HG03378 (cell line): Measurements from ENCODE around the gene RNF113B.

Source experiments
- ATAC-seq: cut with Tn5 transposase; IDR thresholded peaks from one replicate; pipeline ENCODE4 v1.9.1; 2021; ENCODE audit warnings: mild to moderate bottlenecking, moderate library complexity; ENCODE audit not compliant: unreplicated experiment

RNF113B gene

DNA sequence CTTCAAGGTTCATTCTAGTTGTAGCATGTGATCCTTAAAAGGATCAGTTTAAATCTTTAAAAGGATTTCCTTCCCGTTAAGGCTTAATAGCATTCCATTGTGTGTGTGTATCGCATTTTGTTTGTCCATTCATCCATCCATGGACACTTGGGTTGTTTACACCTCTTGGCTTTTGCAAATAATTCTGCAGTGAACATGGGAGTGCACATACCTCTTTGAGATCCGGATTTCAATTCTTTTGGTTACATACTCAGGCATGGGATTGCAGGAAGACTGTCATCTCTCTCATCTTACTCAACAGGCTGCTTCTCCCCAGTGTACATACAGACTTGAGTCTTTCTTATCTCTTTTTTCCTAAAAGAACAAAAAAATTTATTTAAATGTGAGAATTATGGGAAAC lies 1.2 kb downstream of the RNF113B start:
- no peak for ATAC-seq

DNA sequence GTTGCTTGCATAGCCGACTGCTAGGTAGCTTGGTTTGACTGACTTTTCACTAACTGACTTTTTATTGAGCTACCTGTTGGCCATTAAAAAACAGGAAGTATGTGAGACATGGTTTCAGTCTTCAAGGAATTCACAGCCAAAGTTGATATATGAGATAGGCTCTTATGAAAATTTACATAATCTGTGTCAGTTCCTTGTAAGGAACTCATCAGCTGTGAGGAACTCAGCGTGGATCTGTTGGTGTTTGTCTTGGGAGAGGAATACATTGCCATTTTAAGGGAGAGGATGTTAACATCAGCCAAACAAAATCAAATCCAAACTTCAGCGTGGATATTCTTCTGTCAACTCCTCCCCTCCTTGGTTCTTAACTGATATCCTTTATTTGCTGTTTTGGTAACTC lies 2.0 kb downstream of the RNF113B start:
- ATAC-seq, result no peak

DNA sequence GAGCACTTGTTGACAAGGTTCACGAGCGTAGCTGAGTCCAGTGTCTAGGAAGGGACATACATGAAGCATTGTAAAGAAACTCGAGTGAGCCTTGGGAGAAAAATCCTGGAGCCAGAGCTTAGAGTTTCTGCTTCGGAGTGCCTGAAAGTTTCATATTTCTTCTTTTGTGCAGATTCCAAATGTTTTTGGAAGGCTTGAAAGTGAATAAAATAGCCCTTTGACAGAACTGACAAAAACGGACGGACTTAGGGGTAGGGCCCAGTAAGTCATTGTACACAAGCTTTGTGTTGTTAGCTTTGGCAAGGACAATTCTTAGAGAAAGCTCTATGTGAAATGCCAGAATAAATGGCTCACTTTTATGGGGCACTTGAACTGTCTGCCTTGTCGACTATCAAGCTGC lies 2.8 kb downstream of the RNF113B start:
- no peak for ATAC-seq

DNA sequence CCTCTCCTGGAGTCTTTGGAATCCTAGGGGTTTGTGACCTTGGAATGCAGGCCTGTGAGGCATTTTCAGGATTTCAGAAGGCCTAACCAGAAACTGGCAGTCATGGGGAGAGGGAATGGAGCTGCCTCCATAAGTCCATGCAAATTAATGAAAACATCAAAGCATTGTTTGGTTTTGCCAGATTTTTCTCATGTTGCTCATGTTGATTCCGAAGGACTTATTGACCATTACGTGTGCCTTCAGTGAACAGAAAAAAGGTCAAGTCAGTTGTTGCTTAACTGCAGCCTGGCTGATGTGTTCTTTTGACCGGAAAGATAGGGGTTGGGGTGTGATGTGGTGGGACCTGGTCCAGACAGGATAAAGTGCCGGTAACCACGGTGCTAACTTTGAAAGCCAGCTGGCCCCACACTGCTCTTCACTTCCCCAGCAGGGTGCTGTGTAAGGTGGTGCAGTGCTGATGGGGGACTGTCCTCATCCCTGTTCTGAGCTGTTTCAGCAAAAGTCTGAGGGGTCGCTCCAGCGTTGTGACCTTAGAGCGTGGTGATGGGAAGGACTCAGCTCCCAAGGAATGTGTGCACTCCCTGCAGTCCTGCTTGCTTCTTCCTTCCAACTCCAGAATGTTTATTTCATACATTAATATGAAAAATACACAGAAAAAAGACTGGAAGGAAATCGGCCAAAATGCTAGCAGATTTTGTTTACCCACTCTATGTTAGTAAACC lies 3.5 kb downstream of the RNF113B start:
- ATAC-seq, result no peak

DNA sequence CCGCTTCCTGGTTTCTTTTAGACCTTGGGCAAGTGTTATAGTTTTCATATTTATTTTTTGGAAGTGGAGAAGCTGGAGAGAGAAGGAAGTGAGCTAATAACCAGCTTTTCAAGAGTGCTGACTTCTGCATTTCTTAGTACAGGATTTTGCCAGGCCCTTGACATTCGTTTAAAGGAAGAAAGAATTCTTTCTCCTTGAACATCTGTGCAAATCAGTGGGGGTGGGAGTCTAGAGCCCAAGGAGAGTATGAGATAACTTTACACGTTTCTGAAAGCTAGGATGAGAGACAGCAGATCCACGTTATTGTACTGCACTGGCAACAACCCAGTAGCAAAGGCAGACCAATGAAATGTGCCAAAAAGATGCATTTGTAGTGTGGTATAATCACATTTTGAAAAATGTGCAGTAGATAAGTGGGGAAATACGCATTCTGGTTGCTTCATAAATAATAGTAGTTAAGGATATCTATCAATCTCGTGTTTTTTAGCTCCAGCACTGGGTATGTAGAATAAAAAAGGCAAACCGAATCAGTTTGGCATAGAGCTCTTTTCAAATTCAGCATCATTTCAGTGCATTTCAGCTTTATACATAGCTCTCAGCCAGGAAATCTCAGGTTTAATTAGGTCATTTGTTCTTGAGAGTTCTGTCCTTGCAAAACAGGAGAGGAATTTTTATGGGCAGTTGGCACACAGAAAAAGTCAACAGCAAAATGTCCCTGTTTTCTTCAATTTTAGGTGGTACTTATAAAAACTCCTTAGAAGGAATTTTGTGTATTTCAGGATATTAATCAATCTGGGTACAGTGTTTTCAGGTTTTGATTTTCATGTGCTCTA lies 4.3 kb downstream of the RNF113B start:
- ATAC-seq, result no peak

DNA sequence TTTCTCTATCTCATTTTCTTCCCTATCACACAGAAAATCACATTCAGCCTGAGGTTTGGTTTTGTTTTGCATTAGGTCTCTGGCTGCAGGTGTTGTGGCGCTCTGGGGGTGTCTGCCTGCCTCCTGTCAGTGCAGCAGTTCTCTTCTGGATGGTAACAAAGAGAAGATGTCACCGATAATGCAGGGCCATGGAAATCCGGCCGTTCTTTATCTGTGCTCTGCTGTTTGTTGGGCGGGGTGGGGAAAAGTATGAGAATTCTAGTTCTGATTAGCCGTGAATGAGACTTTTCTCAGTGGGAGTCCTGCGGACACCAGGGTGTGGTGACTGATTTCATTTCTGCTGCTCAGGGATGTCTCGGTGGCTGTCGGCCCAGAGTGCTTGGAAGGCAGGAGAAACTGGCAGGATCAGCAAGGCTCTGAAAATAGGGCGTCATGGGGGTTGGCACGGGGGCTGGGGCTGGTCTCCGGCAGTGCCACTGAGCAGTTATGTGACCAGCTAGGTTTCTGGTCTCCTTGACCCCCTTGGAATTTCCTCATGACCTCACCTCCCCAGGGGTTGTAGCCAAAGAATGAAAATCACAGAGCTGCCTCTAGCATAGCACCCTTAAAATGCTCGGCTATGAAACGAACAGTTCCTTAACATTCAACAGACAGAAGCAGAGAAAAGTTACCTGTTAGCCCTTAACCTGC lies 5.0 kb downstream of the RNF113B start:
- no peak for ATAC-seq

DNA sequence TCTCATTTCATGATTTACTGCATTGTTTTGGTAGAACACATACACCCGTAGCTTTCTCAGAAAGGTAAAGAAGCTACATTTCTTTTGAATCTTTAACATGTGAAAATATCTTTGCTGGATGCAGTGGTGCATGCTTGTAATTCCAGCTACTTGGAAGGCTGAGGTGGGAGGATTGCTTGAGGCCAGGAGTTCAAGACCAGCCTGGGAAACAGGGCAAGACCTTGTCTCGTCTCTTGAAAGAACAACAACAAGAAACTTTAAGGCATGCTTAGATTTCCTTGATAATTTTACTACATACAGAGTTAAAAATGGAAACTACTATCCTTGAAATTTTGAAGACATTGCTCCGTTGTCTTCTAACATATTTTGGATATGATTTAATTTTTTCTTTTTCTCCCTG lies 7.7 kb downstream of the RNF113B start:
- no peak for ATAC-seq

DNA sequence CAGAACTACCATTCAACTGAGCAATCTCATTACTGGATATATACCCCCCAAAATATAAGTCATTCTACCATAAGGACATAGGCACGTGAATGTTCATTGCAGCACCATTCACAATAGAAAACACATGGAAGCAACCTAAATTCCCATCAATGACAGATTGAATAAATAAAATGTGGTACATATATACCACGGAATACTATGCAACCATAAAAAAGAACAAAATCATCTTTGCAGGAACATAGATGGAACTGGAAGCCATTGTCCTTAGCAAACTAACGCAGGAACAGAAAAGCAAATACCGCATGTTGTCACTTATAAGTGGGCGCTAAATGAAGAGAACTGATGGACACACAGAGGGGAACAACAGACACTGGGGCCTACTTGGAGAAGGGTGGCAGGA lies 14.1 kb downstream of the RNF113B start:
- ATAC-seq, result no peak

DNA sequence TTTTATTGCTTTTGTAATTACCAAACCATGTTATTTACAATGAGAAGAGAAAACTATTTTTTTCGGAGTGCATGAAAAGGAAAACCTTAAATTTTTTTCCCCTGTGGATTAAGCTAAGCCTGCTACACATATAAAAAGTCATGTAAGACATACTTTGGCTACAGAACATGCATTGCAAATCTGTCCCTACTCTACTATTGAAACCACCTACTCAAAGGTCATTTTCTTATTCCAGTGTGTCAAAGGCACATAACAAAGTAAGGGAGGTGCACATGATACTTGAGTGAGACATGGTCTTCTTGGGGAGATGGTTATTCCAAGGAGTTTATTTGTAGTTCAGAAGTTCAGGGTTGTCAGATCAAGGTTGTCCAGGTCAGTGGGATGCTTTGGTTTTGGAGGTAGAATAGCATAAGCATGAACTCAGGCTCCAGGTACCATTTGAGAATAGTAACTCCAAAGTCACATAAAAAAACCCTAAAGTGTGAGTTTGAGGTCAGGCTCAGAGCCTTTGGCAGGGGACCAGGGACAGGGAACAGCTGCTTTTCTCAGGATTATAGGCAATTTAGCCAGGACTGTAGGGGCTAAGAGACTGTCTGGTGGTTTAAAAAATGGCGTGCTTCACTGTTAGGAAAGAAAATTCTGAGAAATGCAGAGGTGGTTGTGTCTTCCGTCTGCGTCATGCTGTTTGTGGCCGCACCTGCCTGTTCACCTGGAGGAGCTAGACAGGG lies 18.7 kb downstream of the RNF113B start:
- ATAC-seq, result no peak

DNA sequence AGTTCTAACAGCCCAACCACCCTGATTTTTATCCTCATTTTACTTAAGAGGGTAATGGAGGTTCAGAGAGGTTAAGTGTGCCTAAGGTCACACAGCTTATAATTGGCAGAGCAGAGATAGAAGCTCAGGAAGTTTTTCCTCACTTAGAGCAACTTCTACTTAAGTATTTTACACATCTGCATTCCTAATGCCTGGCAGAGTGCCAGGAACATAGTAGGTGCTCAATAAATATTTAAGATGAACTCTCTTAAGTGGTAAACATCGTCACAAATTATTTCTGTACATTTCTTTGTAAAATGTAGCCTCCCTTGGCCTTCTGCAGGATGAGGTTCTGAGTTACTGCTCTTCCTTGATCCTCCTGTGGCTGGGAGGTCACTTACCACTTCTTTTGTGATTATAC lies 19.5 kb downstream of the RNF113B start:
- no peak for ATAC-seq

DNA sequence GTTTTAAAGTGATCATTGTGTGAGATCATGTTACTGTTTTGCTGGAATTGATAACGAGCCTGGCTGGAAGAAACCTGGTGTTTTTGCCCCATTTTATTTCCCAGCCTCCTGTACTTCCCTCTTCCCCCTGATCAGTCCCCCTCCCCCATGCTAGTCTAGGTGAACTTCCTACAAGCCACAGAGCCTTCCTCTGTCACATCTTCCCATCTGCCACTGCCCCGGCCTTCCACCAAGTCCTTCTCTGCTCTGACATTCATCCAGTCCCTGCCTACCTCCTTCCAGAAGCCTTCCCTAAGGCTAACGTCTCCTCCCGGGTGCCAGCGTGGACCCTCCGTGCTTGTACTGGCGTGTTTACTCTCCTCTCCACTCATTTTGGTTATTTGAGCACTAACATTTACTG lies 19.9 kb downstream of the RNF113B start:
- no peak for ATAC-seq

DNA sequence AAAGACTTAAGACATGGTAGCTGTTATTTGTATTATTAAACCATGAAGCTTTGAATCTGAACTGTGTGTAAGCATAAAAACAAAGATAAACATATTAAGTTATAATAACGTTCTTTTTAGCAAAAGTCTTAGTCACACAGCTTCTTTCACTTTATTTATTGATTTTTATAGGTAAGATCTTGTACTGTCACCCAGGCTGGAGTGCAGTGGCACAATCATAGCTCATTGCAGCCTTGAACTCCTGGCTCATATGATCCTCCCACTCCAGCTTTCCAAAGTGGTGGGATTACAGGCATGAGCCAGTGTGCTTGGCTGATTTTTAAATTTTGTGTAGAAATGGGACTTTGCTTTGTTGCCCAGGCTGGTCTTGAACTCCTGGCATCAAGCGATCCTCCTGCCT lies 20.8 kb downstream of the RNF113B start:
- ATAC-seq, result no peak

DNA sequence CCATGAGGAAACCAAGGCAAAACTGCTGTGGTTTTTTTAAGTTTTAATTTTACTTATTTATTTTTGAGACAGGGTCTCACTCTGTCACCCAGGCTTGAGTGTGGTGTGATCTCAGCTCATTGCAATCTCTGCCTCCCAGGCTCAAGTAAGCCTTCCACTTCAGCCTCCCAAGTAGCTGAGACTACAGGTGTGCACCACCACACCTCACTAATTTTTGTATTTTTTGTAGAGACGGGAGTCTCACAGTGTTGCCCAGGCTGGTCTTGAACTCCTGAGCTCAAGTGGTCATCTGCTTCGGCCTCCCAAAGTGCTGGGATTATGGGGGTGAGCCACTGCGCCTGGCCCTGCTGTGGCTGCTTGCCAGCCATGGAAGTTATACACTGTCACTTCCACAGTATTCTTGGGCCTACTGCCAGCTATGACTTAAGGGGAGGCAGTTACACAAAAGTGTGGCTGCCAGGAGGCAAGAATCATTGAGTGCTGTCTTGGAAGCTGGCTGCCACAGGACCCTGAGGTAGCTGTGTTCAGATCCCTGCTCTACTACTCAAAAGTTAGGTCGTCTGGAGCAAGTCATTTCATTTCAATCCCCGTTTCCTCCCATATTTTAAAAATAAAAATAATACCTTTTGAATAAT lies 21.5 kb downstream of the RNF113B start:
- no peak for ATAC-seq

DNA sequence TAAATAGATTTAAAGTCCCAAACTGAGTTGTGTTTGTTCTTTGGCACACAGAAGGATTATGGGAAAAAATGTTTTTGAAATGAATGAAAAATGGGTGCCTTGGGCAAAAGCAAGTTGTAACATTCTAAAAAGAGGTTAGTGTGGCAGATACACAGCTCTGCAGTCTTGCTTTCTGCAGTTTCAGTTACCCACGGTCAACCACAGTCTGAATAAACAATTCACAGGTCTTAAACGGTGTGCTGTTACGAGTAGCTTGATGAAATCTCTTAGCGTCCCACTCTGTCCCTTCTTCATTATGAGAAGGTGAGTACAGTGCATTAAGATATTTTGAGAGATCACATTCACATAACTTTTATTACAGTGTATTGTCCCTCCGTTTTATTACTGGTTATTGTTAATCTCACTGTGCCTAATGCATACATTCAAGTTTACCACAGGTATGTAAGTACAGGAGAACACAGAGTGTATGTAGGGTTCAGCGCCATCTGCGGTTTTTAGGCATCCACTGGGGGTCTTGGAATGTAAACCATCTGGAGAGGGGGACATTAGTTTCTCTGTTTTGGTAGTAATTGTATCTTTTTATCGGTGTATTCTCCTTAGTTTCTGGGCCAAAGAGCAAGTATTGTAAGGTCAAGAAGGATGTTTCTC lies 26.1 kb downstream of the RNF113B start:
- no peak for ATAC-seq

DNA sequence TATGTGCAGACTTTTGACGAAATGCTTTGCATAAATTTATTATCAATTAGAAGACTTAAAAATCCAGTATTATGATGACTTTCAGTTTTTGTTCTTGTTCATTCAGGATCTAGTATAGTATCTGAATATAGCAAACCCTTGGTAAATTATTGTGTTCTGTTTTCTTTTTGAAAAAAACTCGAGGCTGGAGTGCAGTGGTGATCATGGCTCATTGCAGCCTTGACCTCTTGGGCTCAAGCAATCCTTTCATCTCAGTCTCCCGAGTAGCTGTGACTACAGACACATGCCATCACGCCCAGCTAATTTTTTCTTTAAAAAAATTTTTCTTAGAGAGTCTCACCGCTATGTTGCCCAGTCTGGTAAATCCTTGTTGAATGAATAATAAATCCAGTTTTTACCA lies 29.5 kb downstream of the RNF113B start:
- no peak for ATAC-seq

DNA sequence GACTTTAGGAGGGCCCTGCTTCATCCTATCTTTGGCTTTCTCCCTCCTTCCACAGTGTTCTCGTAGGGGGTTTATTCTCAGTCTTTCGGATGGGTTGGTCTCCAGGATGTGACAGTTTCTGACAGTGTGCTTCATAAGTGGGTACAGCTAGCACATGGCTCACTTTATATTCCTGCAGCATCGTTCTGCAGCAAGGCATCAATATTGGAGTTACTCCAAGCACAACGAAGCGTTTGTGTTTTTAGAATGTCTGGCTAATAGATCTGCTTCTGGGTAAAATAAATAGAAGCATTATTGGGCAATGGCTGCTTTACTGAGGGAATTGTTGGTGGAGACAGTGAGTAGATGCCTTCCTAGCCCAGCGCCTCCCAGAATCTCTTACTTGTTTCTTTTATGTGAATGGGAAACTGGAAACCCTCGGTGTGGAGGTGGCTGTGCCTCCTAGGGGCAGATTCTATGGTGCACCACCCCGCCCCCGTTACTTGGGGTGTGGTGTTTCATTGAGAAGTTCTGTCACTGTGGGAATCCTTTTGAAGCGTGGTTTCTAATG lies 32.2 kb downstream of the RNF113B start:
- ATAC-seq, result no peak

DNA sequence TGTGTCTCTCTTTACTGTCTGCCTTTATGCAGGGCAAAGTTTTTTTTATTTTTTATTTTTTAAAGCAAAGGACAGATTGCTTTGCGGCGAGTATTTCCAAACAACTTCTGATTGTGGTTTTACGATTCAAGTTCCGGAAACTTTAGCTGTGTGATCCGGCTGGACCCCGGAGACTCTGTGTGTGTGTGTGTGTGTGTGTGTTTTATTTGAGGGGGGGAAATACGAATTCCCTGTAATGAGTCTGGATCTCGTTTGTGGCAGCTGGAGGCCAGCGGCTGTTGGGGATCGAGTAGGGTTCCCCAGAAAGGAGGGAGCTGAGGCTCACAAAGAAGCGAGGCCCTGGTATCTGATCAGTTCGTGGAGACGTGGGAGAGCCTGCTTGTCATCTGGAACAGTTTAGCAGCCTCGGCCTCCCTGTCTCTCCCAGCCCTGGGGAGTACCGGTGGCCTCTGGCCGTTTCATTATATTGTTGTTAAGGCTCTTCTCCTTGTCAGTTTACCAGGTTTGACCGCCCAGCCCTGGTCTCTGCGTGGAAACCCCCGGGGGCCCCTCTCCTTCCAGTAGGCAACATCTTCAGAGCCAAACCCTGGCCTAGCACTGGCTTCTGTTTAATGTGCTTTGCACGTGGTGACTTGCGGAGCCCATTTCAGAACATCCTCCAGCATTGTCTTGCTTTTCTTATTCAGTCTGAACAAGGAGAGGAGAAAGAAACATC lies 32.9 kb downstream of the RNF113B start:
- ATAC-seq, result no peak

DNA sequence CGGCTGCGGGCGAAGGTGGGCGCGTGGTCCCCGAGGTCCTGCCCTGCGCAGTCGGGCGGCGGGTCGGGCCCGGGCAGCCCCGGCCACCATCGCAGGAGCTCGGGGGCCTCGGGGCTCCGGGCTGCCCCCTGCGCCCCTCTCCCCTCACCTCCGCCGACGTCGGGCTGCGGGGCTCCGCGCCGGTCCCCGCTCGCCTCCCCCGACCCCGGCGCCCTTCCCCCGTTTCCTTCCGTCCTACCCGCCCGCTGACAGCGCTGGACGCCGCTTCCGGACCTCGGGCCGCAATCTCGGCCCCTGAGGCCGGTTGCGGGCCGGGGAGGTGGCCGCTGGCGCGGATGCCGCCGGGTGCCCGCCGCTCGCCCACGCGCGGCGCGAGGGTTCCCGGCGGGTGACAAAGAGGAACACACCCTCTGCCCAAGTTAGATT lies 33.5 kb downstream of the RNF113B start:
- ATAC-seq, result no peak

DNA sequence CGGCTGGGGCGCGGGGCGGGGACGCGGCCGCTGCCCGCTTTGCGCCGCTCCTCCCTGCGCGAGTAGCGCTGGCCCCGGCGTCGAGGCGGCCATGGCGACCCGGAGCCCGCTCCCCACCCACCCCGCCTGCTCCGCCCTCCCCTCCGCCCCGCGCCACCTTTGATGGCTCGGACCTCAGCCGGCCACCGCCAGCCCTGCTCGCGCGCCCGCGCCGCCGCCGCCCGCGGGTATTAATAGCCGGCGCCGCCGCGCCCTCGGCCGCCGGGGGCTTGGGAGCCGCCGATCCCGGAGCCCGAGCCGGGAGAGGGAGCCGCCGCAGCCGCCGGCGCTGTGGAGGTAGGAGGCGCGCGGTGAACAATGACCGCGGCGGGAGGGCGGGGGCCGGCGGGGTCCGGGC lies 33.9 kb downstream of the RNF113B start:
- ATAC-seq, result no peak
